Stimulated activated CD4-positive, alpha-beta T cell treated with anti-CD3 and anti-CD28 coated beads, Interleukin-1b, Interleukin-23, amount 100 ng/mL, for 1 hour (primary cell): Measurements from ENCODE around the gene RAB34.

Source experiments
- DNase-seq, 2 donors: peaks; one replicate each; pipeline ENCODE4 v3.0.0-alpha.2; 2020; ENCODE audit warnings: low read depth in 2 of 2

The RAB34 gene

DNA sequence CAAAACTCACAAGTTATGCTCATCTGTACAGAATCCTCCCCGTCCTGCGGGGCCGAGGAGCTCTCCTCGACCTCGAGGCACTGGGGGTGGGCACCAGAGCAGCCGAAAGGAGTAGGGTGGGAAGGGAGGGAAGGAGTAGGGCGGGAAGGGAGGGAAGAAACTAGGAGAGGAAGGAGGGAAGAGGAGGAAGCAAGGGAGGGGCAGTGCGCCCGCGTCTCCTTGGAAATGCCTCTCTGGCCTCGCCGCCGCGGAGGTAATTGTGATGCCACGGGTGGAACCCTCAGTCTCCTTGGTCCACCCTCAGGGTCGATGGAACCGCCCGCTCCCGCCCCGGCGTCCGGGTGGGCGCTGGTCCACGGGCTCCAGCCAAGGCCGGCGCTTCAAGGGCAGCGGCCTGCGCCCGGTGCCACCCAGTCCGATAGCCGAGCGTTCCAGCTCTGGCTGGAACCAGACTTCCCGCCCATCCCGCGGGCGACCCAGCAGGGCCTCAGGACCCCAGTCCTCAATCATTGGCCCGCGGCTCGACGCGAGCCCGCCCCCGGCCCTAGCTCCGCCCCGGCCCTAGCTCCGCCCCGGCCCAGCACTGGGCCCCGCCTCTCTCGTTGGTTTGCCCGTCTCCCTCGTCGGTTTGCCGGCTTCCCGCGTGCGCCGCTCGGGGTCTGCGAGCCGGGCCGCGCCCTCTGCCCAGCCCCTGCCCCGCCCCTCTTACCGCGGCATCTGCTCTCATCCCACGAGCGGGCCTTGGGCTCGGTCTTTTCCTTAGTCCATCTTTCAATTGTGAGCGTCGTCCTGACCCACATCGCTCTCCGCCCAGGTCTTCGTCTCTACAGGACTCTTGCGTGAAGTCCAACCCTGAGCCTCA, 6.6 kb downstream of the RAB34 start:
- peak; percentile 75 to 89 for DNase-seq

GRCh38 chr17:28707339-28707720, 10.3 kb downstream of the RAB34 start:
- no peak for DNase-seq

- no peak for DNase-seq
These were observed 11.0 kb downstream of the RAB34 start for GRCh38 chr17:28706471-28707338.

DNA sequence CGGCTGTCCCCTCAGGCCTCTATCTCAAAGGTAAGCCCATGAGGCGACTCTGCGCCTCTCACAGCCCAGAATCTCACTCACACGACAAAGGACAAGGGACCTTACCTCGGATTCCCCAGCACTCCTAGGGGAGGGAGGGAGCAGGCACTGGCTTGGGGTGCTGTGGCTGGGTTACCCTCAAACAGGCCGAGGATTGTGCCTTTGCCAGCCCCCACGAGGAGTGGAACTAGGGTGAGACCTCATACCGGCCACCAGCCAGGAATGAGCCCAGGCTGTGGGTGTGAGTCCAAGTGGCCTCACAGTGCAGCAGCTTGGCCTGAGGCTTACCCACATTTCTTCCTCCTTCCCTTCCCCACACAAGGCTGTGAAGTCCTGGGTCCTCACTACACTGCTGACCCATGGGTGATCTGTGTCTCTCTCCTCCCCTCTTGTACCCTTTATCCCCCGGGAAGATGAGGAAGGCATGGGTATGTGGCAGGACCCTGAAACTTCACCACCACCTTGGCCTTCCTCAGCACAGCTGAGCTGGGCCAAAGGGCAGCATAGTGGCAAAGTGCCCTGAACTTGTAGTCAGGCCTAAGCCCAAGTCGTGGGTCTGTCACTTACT, 11.8 kb downstream of the RAB34 start:
- DNase-seq: no peak

DNA sequence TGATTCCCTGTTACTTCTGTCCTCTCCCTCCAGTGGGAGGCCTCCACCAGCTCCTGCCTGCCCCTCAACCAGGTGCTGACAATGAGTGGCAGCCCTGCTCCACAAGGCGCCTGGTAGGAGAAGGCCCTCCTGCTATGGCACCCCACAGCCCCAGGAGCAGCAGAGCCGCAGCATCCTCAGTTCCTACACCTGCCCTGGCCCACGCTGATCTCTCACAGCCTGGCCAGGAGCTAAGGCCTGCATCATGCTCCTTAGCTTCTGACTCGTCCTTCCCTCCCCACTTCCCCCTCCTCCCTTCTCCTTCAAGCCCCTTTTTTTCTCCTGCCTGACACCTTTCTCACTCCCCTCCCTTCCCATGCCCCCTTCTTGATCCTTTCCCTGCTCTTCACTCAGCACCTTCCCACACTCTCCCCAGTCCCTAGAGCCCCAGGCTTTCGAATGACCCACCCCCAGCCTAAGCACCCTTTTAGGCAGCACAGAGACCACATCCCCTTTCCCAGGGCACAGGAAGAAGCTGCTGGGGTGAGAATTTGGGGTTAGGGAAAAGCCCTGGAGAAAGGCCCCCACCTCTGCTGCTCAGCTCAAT, 12.5 kb downstream of the RAB34 start:
- no peak for DNase-seq

DNA sequence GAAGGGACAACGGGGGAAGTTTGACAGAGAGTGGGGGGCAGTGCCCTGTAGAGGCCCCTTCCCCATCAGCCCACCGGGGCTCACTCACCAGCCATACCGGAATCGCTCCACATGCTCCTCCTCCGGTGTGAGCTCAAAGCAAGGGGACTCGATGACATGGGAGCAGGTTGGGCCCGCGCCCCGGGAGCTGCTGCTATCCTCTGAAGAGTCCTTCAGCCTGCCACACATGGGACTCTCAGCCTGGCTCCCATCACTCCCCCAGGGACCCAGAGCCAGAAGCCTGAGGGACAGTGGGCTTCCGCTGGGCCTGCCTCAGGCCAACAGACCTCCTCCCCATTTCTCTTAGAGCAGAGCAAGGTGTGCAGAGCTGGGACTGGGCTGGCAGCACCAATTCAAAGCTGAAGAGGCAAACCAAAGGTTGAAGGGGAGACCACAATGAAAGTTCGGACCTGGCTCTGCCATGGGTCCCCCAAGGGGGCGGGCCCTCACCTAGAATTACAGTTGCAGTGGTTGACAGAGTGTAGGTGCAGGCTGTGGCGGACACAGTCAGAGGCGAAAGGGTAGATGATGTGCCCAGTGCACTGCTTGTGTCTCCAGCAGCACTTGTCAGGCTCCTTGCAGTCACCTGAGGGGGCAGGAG, 13.3 kb downstream of the RAB34 start:
- no peak for DNase-seq

GRCh38 chr17:28703552-28704218, 14.0 kb downstream of the RAB34 start:
- no peak for DNase-seq

- no peak for DNase-seq
These were observed 14.9 kb downstream of the RAB34 start for GRCh38 chr17:28702752-28703150.

GRCh38 chr17:28702026-28702751, 15.5 kb downstream of the RAB34 start:
- no peak for DNase-seq

- no peak for DNase-seq
These were observed 16.7 kb downstream of the RAB34 start for GRCh38 chr17:28700830-28701492.

- no peak for DNase-seq
These were observed 17.4 kb downstream of the RAB34 start for GRCh38 chr17:28700278-28700677.

DNA sequence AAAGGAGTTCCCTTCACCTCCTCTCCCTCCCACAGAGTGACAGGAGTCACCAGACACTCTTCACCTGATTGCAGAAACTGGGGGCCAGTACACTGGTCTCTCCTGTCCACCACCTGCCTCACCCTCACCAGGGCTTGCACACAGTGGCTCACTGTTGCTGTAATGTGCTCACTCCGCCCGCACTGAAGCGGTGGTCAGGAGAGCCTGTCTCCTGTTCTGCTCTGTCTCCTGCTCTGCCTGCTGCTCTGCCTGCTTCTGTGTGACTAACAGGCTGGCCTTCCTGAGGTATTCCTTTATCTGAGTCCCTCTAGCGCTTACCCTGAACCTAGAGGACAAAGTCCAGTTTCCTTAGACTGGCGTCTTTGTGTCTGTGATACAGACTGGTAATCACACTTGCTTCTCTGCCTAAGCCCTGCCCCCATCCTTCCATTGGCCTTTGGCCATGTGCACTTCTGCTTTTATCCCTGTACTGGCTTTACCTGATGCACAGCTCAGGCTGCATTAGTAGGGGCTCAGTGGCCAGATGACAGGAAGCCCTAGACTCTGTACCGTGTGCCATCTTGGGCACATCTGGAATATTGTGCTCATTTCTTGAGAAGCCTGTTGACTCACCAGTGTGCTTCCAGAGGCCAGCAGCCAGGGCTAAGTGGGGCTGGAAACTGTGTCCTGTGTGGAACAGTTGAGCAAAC, 19.3 kb downstream of the RAB34 start:
- no peak for DNase-seq

- no peak for DNase-seq
These were observed 23.8 kb downstream of the RAB34 start for GRCh38 chr17:28693869-28694268.

GRCh38 chr17:28689011-28689410, 28.7 kb downstream of the RAB34 start:
- no peak for DNase-seq

DNA sequence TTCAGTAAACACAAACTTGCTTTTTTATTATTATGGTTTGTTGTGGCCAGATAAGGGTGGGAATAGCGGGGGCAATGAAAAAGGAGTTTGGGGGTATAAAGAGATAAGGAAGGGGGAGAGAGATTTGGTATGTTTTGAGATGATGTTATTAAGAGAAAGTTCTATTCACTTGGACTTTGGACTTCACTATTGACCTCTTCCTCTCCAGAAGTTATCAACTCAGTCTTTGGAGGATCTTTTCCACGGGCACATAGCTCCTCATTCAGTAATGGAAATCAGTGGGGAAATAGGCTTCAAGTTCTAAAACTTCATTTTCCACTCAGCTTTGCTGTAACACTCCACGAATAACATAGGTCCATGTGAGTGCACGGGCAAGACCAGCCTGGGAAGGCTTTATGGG, 29.2 kb downstream of the RAB34 start:
- no peak for DNase-seq

GRCh38 chr17:28686296-28686695, 31.4 kb downstream of the RAB34 start:
- DNase-seq: no peak

DNA sequence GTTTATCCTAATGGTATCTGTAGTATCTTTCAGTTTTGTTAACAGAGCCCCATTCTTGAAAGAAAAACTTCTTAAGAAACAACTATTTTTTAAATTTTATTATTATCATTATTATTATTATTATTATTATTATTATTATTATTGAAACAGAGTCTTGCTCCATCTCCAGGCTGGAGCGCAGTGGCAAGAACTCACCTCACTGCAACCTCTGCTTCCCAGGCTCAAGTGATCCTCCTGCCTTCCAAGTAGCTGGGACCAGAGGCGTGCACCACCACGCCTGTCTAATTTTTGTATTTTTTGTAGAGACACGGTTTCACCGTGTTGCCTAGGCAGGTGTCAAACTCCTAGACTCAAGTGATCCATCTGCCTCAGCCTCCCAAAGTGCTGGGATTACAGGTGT, 32.3 kb downstream of the RAB34 start:
- no peak for DNase-seq

- no peak for DNase-seq
These were observed 32.7 kb downstream of the RAB34 start for GRCh38 chr17:28684963-28685362.

DNA sequence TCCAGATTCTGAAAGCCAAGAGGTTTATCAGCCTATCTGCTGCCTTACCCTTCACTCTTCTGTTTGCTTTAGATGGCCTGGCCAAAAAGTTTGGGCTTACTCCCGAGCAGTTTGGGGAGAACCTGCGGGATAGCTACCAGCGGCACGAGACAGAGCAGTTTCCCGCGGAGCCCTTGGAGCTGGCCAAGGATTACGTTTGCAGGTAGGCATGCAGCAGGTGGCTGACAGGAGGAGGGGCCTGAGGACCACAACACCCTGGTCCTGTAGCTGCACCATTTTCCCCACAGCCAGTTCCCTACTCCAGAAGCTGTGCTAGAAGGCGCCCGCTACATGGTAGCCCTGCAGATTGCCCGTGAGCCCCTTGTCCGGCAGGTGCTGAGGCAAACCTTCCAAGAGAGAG, 35.0 kb downstream of the RAB34 start:
- DNase-seq: no peak
